ENCODE results near the gene TRIM37.

TRIM37 gene

GRCh38 chr17:58932956-58933355, 173.7 kb downstream of the TRIM37 start:
- no peak for DNase-seq (ENCODE audit: low read depth)
